ENCODE measurements around the gene P2RY2.

DNA sequence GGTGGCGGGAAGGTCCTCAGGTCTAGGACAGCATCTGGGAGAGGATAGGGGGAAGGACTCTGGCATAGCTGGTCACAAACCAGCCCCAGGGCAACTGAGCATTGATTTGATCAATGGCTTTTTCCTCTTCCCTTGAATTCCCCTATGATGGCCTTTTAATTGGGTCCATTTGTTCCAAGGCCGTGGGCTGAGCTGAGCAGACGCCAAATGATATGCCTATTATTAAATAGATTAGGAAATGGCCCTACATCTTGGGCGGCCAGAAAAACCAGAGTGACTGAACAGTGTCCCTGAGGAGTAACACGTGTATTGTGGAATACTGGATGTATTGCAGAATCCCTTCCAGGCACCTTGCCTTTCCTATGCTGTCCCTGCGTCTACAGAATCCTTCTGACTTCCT is 27.4 kb downstream of the P2RY2 start:
- TF ChIP-seq GATA3 (IDR thresholded peaks at IDR 0.05; ENCODE audit: low read depth, low read length) (no peak), GATA2 (IDR thresholded peaks at IDR 0.05; ENCODE audit: low read depth, low read length) (peak; percentile 37; the same call in 1 of the 2 replicates)
